Astrocyte of the spinal cord (primary cell): ENCODE data around the gene CHP1.
"Not testable (repeated sequence)": the region's sequence is repeated elsewhere in the genome, so short reads cannot be mapped to it uniquely, and the experiment has no call there.

Source experiments
- DNase-seq: peaks from one replicate; pipeline ENCODE4 v3.0.0; 2011; ENCODE audit warnings: low read depth, low spot score
- H3K4me3 ChIP-seq: 2 replicates; pipeline ENCODE4 v1.5.1; 2011; ENCODE audit warnings: low read depth, mild to moderate bottlenecking, low read length, moderate library complexity
- in situ Hi-C: cut with HindIII; loops from 2 replicates; pipeline ENCODE4 v1.10.0; 2017; ENCODE audit warnings: low sequenced_read_pairs
- TF ChIP-seq, protein P1 (sequence below): IDR thresholded peaks from 2 replicates; pipeline ENCODE4 v1.5.1; 2012; ENCODE audit warnings: low read depth, mild to moderate bottlenecking, low read length, inconsistent platforms

Gene CHP1

DNA sequence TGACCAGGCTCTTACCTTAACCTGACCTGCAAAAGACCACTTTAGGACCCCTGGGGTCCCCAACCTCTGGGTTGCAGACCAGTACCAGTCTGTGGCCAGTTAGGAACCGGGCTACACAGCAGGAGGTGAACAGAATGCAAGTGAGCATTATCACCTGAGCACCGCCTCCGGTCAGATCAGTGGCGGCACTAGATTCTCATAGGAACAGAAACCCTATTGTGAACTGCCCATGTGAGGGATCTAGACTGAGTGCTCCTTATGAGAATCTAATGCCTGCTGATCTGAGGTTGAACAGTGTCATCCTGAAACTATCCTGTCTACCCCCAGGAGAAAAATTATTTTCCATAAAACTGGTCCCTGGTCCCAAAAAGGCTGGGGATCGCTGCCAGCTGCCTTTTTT is 20.3 kb downstream of the CHP1 start:
- H3K4me3 ChIP-seq = no peak overlapping the region
- TF ChIP-seq, protein P1, sequence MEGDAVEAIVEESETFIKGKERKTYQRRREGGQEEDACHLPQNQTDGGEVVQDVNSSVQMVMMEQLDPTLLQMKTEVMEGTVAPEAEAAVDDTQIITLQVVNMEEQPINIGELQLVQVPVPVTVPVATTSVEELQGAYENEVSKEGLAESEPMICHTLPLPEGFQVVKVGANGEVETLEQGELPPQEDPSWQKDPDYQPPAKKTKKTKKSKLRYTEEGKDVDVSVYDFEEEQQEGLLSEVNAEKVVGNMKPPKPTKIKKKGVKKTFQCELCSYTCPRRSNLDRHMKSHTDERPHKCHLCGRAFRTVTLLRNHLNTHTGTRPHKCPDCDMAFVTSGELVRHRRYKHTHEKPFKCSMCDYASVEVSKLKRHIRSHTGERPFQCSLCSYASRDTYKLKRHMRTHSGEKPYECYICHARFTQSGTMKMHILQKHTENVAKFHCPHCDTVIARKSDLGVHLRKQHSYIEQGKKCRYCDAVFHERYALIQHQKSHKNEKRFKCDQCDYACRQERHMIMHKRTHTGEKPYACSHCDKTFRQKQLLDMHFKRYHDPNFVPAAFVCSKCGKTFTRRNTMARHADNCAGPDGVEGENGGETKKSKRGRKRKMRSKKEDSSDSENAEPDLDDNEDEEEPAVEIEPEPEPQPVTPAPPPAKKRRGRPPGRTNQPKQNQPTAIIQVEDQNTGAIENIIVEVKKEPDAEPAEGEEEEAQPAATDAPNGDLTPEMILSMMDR = no peak
- in situ Hi-C loops = no loop called here
- no peak for DNase-seq

DNA sequence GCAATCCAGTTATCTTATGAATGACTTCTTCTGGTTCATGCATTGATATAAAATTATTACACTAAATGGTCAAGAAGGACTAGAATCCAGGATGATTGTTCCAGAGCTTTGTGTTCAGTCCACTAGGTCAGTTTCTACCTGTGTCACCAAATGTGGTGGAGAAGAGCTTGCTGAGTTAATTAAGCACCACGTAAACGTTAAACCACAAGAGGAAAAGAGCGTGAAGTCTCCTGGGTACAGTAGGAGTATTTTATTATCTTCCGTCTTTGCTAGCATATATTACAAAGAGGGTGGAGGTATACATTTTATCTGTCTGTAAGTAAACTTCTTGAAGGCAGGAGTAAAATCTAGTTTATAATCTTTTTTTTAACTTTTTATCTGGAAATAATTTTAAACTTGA is 23.5 kb downstream of the CHP1 start:
- TF ChIP-seq, protein P1 = no peak
- in situ Hi-C loops = no loop called here
- H3K4me3 ChIP-seq = no peak overlapping the region
- no peak for DNase-seq

DNA sequence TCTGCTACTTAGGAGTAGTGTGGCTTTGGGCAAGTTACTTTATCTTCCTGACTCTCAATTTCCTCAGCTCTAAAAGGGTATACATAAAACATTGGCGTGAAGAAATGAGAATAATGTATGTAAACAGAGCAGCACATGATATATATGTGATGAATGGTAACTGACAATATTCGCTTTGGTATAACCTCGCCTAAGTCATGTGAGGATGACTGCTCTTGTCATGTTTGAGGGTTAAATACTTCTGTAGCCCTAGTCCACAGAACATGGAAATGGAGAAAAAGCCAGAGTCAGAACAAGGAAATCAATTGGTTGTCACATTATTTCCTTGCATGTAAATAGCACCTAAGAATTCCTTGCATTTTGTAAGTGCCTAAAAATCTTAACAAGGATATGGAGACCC is 25.0 kb downstream of the CHP1 start:
- in situ Hi-C loops = no loop called here
- no peak overlapping the region for H3K4me3 ChIP-seq
- no peak for DNase-seq
- TF ChIP-seq, protein P1 = no peak

DNA sequence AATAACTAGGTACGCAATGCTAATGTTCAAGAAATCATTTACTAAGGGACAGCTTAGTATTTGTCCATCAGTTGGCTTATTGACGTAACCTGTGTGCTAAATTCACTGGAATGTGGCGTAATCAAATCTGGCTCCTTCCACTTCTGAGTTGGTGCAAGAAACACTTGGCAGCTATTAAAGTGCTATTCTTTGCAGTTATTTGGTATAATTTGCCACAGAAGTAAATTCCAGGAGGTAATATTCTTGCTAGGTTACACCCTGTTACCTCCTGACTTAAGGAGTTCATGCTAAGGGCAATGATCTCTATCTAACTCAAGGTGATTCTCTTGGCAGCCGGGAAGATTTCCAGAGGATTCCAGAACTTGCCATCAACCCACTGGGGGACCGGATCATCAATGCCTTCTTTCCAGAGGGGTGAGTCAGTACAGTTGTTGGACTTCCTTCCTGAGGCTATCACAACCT is 25.5 kb downstream of the CHP1 start:
- DNase-seq = no peak
- TF ChIP-seq, protein P1 = no peak
- in situ Hi-C loops = no loop called here
- H3K4me3 ChIP-seq = no peak overlapping the region

DNA sequence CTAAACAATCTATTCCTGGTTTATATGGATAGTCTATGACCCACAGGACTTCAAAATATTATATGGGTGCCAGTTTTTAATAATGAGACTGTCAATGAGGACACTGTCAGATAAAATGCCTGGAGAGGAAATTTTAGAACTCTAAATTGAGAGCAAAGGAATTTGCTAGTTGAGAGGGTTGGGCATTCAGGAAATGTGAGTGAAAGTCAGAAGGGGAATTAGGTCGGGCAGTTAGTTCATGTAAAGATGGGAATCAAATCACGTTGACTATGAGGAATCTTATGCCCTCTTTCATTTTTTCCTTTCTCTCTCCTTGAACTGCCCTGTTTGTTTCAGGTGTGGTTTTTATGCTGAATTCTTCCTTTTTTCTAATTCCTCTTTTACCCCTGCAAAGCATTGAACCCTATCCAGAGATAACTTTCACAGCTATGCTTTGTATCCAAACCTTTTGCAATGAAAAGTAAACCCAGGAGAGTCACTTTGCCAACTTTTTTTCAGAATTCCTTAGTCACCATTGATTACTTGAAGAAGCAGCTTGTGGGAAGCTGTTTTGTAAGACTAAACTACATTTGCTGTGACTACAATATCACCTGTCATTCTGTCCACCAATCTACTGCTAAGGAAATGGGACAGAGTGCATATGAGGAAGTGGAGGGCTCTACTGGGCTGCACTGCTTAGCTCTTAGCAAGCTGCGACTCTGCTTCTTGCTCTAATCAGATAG is 27.8 kb downstream of the CHP1 start:
- peak; percentile 23 for DNase-seq
- TF ChIP-seq, protein P1 = no peak
- in situ Hi-C loops = no loop called here
- H3K4me3 ChIP-seq = no peak overlapping the region

DNA sequence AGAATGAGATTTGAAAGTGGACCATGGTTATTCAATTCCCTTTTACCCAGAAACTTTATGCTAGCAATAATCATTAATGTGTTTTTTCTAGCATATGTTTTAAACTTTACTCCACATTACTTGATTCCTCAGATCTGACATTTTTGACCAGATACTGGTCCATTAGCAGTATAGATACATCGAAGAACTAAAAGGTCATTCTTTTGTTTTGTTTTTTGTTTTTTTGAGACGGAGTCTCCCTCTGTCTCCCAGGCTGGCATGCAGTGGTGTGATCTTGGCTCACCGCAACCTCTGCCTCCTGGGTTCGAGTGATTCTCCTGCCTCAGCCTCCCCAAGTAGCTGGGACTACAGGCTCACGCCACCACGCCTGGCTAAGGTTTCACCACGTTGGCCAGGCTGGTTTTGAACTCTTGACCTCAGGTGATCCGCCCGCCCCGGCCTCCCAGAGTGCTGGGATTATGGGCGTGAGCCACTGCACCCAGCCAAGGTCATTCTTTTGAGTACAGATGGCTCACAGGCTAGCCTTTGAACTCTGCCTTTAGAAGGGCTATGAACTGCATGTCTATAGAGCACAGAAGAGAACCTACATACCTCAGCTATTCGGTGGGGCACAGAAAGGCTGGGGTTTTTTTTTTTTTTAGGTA is 28.6 kb downstream of the CHP1 start:
- no peak for DNase-seq
- TF ChIP-seq, protein P1 = no peak
- no peak overlapping the region for H3K4me3 ChIP-seq
- in situ Hi-C loops = no loop called here

DNA sequence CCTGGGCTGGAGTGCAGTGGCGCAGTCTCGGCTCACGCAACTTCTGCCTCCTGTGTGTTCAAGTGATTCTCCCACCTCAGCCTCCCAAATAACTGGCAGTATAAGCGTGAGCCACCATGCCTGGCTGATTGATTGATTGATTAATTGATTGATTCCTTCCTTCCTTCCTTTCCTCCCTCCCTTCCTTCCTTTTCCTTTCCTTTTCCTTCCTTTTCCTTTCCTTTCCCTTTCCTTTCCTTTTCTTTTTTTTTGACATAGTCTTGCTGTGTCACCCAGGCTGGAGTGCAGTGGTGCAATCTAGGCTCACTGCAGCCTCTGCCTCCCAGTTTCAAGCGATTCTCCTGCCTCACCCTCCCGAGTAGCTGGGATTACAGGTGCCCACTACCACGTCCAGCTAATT is 29.9 kb downstream of the CHP1 start:
- DNase-seq, in situ Hi-C loops, H3K4me3 ChIP-seq: not testable (repeated sequence)
